Iris pigment epithelial cell (primary cell): ENCODE results near the gene LCN6.
"Not testable (repeated sequence)": the region's sequence is repeated elsewhere in the genome, so short reads cannot be mapped to it uniquely, and the experiment has no call there.

Experiments
- DNase-seq: peaks from one replicate; pipeline ENCODE4 v3.0.0-alpha.2; 2011; ENCODE audit warnings: low read depth

LCN6 gene

DNA sequence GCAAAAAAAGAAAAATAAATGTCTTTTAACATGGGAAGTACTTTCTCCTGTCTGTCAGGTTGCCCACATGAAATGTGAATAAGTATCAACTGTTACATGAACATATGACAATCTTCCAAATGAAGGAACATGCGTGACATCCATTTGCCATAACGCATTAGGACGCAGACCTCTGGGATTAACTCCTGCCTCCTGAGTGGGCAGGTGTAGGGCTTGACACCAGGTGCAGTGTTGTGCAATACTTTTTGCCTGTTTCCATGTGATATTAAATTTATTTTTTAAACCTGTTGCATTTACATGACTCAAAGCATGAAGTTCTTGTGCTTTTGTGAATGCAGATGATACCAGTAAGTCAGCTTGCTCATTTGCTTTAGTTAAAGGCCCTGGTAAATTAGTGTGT, 34.1 kb upstream of the LCN6 start:
- no peak for DNase-seq

DNA sequence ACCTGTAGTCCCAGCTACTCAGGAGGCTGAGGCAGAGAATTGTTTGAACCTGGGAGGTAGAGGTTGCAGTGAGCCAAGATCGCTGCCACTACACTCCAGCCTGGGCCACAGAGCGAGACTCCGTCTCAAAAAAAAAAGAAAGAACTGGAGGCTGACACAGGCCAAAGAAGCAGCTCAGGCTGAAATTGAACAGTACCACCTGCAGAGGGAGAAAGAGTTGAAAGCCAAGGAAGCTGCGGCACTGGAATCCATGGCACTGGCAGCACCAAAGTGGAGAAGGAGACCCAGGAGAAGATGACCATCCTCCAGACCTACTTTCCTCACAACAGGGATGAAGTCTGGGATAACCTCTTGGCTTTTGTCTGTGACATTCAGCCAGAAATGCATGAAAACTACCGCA, 31.5 kb upstream of the LCN6 start:
- DNase-seq = no peak

DNA sequence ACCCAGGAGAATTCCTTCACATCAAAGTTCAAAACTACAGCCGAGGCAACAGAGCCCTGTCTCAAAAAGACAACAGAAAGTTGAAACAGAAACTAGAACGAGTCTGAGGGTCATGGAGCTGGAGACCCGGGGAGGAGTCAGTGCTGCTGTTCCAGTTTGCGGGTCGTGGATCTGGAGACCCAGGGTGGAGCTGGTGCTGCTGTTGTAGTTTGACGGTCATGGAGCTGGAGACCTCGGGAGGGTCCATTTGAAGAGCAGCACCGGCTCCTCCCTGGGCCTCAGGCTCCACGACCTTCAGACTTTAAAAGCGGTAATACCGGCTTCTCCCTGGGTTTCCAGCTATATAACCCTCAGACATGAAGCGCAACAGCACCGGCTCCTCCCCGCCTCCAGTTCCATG, 29.0 kb upstream of the LCN6 start:
- no peak for DNase-seq

DNA sequence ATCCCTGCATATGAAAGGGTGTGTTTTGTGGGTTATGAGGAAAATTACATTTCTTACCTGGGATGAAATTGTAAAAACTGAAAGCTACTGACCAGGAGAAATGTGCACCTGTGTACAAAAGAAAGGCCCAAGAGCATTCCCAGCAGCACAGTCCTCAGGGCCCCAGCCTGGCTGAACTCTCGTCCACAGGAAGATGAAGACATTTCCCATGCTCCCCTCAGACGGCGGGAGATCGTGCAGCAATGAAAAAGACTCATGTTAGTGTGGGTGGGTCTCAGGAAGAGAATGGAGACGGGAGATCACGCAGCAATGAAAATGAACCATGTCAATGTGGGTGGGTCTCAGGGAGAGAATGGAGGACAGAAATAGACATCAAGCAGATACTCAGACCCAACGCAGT, 28.6 kb upstream of the LCN6 start:
- DNase-seq = no peak

DNA sequence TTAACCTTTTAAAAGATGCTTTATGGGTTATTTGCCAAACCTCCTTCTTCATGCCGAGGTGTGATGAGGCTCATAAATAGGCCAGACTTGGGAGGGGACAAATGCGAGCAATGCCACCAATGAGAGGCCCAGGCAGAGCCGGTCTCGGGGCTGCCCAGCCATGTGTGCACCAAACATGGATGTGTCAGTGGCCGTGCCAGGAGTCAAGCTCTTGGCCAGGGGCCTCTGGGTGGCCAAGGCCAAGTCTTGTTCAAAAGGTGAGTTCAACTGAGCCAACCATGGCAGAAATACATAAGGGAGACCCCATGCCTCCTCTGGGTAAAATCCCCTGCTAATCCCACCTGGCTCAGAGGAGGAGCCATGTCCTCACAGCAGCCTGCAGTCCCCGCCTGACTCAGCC, 26.9 kb upstream of the LCN6 start:
- DNase-seq = no peak

DNA sequence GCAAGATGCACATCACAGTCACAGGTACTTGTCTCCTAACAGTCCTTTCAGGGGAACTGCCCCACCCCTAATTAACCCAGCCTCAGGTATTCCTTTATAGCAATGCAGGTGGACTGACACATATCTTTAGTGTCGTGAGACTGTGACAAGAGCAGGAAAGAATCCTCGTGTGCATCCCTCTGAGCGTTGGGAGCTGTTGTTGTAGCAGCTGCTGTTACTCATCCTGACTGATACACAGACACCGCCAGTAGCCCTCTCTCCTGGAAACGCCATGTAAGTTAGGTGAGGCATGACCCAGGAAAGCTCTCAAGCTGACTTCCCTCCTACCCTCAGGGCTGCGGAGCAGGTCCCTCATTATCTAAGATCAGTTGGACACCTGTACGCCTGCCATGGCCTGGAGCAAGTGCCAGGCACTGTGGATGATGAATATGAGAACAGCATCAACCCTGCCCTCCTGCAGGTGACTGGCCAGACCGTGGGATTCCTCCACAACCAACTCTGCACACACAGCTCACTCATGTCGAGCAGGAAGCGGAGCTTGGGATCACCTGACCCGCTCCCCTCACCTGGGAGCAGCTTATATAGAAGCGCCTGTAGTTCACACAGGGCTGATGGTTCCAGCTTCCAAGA, 26.2 kb upstream of the LCN6 start:
- DNase-seq = no peak

DNA sequence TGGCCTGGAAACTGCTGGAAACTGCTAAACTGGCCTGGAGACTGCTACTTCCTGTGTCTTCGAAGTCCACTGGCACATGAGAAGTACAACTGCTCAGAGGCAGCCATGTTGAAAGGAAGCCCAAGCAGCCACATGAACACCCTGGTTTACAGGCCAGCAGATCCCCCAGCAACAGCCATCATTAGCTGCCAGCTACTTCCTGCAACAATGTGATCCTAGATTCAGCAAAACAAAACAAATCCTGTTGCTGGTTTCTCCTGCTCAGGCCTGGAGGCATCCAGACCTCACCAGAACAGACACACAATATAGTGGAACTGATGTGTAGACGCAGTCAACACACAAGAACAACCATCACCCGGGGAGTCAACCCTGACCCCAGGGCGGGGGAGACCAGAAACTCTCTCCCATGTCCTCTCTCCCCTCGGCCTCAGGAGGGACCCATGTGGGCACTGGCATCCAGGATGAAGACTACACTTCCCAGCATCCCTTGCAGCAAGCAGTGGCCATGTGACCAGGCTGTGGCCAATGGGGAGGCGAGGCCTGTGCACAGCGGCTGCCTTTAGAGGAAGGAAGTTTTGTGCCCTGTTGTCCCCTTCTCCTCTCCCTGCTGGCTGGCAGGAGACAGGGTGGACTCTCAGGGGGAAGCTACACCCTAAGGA, 25.2 kb upstream of the LCN6 start:
- DNase-seq = peak; percentile 21

DNA sequence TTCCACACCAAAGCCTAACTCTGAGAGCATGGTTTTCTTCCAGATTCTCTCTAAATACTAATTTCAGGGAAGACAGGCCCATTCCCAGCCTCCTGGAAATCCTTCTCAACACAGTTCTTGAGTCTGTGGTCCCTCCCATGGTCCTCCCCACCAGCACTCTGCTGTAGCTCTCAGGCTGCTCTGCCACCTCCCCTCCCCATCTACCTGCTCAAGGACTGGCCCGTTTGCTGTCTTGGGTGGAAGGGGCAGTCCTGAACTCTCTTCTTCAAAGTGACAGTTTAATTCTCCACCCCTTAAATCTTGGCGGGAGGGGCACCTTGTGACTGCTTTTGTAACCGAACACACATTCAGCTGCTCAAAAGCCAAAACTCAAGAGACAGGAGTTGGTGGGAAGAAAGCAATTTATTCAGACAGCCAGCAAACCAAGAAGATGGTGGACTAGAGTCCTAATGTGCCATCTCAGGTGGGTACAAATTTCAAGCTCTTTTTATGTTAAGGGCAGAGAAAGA, 23.6 kb upstream of the LCN6 start:
- DNase-seq = no peak

DNA sequence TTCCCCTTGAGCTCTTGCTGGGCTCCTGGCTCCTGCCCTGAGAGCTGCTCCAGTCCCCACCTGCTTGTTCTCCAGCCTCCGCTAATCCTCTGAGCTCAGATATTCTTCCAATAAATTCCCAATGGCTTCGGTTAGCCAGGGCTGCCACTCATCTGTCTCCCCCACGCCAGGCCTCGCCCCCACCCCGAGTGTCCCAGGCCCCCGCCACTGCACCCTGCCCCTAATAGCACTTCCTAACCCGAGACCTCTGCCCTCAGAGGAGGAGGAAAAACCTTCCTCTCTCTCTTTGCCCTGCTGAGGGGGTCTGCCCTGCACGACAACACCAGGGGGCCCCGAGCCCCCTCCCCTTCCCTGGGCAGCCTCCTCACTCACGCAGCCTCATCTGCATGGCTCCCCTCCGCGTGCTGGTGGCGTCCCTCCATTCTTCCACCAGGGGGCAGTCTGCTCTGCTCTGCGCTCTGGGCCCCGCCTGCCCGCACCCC, 21.4 kb upstream of the LCN6 start:
- no peak for DNase-seq

DNA sequence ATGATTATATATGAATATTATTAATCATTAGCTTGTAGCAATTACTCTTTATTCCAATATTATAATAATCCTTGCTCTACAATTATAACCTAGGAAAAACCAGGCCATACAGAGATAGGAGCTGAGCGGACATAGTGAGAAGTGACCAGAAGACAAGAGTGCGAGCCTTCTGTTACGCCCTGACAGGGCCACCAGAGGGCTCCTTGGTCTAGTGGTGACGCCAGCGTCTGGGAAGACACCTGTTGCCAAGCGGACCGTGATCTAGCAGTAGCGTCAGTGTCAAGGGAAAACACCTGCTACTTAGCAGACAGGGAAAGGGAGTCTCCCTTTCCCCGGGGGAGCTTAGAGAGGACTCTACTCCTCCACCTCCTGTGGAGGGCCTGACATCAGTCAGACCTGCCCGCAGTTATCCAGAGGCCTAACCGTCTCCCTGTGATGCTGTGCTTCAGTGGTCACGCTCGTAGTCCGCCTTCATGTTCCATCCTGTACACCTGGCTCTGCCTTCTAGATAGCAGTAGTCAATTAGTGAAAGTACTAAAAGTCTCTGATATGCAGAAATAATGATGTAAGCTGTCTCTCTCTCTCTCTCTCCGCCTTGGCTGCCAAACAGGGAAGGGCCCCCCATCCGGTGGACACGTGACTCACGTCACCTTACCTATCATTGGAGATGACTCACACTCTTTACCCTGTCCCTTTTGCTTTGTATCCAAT, 18.2 kb upstream of the LCN6 start:
- DNase-seq = peak; percentile 42

DNA sequence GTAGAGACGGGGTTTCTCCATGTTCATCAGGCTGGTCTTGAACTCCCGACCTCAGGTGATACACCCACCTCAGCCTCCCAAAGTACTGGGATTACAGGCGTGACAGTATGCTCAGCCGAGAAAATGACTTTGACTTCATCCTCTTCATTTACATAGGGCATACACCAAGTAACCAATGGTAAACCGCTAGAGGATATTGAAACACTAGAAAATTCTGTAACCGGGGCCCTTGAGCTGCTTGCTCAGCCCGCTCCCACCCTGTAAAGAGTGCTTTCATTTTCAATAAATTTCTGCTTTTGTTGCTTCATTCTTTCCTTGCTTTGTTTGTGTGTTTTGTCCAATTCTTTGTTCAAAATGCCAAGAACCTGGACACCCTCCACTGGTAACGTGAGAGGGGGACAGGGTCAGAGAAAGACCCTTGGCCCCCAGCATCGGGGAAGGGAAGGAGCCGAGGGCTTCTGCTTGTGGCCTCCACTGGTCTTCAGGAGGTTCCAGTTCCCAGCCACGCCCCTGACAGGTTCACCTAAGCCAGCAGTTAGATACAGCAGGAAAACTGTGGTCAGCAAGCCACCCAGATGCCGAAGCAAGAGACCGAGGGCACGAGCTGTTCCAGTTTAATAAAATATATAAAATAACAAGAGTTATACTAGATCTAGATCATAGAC, 17.6 kb upstream of the LCN6 start:
- DNase-seq = not testable (repeated sequence)

DNA sequence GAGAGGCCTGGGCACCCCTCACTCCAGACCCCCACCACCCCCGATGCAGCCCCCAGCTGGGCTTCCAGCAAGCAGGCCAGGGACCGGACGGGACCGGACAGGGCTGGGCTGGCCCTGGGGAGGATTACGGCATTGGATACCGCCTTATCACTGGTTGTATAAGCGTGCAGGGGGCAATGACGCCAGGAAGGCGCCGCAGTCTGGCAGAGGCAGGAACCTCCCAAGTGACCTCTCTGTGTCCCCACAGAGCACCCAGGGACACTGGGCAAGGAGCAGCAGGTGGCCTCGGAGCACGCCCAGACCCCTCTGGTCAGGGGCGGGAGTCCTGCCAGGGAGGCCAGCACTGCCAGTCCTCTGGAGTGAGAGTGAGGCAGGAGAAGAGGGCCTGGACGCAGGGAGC, 16.7 kb upstream of the LCN6 start:
- DNase-seq = no peak

DNA sequence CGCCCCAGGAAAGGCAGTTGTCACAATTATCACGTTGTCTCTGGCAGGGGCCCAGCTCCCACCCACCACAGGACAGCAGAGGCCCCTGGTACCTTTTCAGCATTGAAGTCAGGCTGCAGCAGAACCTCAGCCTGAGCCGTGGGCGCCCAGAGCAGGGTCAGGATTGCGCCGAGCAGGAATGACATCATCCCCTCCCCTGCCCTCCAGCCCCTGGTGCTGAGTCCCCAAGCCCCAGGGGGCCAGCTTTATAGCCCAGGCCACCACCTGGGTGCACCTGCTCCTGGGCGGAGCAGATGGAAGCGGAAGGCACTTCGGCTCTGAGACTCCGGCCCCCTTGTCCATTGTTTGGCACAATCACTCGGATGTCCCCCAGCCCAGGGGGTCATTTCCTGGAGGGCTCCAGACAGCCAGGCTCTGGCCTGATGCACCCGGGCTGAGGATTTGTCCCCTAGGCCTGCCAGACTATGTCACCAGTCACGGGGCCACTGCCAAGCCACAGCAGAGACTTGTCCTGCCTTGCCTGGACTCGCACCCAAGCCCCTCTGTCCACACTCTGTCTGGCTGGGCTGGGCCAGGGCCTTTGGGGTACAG, 16.1 kb upstream of the LCN6 start, which contains the start of gene LCN15:
Gene LCN15 (minus strand): TSS at position 218 of the 591 bp plus-strand sequence. CDS start 30 bp downstream, at position 188.
- no peak for DNase-seq

DNA sequence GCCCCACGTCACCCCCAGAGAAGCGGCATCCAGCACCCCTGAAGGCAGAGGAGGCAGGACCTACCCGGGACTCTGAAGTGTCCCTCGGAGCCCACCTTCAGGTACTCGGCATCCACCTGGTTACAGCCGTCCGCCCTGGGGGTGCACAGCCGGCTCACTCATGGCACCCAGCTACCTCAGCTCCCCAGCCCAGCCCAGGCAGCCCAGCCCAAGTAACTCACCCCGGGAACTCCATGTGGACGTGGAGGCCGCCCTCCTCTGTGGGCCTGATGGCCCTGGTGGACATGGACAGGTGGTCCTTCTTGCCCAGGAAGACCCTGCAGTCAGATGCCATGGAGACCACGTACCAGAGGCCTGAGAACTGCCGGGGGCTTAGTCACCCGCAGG, 15.3 kb upstream of the LCN6 start:
- no peak for DNase-seq

DNA sequence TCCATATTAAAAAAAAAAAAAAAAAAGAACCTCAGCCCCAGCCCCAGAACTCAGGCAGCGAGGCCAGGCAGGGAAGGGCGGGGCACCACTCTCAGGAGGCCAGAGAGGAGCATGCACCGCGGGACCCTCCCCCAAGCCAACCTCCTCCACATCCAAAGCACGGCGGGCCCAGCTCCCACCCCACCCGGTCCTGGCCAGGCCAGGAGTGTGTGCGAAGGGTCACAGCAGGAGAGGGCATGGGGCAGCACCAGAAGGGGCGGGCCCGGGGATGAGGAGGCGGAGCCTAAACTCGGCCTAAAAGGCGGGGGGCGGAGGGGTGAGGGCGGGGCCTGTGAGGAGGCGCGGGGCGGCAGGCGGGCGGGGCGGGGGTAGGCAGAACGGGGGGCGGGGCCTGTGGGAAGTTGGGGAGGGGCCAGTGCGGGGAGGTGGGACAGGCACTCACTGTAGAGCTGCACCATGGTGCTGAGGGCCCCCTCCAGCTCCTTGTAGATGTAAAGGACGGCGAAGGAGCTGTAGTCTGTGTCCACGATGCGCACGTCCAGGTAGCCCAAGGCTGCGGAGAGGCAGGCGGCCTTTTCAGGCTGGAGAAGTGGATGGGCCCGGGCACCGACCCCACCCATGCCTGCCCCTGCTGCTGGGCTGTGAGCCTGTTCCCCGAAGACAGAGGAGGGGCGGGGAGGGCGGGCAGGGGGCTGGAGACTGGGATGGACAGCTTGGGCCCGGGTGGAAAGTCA, 14.8 kb upstream of the LCN6 start:
- no peak for DNase-seq

DNA sequence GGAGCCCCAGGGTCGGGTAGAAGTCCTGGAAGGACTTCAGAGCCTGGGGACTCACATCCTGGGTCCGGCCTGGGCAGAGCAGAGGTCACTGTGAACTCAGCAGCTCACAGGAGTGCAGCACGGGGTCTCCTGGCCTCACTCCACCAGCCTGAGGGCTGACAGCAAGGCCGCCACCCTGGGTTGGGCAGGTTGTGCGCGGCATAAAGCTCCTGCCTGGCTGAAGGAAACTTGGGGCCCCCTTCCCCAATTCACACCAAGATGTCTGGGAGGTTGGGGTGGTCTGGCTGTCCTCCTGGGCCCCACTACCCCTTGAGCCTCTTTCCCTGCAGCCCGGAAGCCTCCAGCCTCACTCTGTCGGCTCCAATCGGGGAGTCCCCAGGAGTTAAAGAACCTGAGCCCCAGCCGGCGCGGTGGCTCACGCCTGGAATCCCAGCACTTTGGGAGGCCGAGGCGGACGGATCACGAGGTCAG, 13.9 kb upstream of the LCN6 start:
- no peak for DNase-seq

DNA sequence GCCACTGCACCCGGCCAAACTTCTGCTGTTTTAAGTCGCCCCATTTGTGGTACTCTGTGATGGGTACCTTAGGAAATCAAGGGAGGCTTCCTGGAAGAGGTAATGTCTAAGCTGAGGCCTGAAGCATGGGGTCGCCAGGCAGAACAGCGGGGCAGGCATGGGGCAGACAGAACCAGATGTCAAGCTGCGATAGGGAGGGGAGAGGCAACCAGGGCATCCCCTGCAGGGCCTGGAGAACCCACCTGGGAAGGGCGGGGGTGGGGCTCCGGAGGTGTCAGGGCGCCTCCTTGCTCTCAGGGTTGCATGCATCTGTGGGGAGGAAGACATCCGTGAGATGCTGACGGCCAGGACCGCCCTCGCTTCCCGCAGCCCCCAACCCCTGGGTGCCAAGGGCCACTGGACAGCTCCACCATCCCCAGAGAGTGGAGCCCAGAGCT, 13.2 kb upstream of the LCN6 start:
- no peak for DNase-seq

DNA sequence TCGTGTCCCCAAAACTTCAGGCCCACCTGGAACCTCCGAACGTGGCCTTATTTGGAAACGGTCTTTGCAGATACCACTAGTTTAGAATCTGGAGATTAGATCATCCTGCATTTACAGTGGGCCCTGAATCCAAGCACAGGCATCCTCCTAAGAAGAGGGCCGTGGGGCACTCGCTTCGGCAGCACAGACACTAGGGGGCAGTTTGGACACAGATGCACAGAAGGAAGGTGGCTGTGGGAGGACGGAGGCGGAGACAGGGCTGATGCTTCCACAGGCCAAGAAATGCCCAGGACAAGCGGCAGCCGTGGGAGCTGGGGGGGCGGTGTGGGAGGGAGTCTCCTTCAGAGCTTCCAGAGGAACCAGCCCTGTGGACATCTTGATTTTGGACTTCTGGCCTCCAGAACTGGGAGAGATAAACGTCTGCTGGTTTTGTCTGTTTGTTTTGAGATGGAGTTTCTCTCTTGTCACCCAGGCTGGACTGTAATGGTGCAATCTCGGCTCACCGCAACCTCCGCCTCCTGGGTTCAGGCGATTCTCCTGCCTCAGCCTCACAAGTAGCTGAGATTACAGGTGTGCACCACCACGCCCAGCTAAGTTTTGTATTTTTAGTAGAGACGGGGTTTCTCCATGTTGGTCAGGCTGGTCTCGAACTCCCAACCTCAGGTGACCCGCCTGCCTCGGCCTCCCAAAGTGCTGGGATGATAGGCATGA, 12.7 kb upstream of the LCN6 start:
- peak; percentile 62 for DNase-seq

DNA sequence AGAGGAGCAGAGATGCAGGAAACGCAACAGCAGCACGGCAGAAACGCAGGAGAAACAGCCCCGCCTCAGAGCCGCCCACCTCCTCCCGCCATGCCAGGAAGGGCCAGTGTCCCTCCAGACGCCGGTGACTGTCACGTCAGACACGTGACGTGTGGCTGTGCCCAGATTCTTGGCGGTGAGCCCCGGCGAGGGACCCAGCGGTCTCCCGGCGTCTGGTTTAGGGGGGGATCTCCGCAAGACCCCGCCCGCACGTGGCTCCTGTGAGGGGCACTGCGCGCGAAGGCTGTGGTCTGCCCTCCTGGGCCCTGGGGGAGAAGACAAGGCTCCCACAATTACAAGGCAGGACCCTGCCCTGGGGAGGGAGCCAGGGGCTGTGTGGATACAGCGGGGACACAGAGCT, 12.1 kb upstream of the LCN6 start:
- no peak for DNase-seq
